ENCODE measurements around the gene BDH2.

BDH2 gene

DNA sequence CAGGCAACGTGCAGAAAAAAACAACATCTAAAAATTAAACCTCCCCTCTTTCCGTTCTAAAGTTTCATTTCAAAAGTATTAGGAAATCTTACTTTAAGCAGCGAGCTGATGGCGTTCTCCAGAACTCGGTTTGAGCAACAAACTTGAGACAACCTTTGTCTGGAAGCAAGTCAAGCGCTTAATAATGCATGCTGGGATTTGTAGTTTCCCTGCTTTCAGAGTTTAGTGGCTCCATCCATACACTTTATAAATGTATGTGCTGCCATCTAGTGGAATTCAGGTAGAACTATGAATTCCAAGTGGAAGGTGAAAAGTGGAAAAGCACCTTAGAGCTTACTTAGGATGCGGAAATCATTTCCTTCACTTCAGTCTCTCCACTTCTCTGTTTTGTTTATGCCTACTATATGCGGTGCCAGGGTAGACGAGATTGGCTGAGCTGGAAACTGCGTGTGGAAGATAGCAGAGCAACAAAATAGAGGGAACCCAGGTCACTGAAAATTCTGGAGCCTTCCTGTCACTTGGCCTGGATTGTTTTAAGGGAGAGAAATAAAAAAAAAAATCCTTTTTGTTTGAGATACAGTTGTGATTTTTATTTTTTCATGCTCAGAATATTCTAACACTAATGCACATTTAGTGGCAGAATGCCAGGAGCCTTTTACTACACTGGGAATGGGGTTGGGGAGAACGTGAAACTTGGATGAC, at the start of gene BDH2:
Gene BDH2 (minus strand): TSS at position 144 of the 702 bp plus-strand sequence. CDS start 3,580 bp downstream, outside the sequence.
- no peaks in the 10 kb centered on the region for H3K36me3 ChIP-seq (ENCODE audit: insufficient read depth, low read length)
- no peaks in the 10 kb centered on the region for H4K20me1 ChIP-seq (ENCODE audit: insufficient read depth, low read length)
- peaks cover 21% of the 10 kb centered on the region for H3K4me1 ChIP-seq (ENCODE audit: insufficient read depth, low read length, severe bottlenecking)
- TF ChIP-seq, protein P1, sequence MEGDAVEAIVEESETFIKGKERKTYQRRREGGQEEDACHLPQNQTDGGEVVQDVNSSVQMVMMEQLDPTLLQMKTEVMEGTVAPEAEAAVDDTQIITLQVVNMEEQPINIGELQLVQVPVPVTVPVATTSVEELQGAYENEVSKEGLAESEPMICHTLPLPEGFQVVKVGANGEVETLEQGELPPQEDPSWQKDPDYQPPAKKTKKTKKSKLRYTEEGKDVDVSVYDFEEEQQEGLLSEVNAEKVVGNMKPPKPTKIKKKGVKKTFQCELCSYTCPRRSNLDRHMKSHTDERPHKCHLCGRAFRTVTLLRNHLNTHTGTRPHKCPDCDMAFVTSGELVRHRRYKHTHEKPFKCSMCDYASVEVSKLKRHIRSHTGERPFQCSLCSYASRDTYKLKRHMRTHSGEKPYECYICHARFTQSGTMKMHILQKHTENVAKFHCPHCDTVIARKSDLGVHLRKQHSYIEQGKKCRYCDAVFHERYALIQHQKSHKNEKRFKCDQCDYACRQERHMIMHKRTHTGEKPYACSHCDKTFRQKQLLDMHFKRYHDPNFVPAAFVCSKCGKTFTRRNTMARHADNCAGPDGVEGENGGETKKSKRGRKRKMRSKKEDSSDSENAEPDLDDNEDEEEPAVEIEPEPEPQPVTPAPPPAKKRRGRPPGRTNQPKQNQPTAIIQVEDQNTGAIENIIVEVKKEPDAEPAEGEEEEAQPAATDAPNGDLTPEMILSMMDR (IDR thresholded peaks at IDR 0.05; ENCODE audit: low read length) = peak; percentile 84
- no peak for TF ChIP-seq EZH2 (IDR thresholded peaks at IDR 0.05; ENCODE audit: borderline replicate concordance, low read length)
- no peaks in the 10 kb centered on the region for H3K27me3 ChIP-seq (ENCODE audit: insufficient read depth, low read length)
- peak within 1 kb of the TSS; percentile 77 for H2AFZ ChIP-seq (ENCODE audit: low read length)
- H3K4me3 ChIP-seq (ENCODE audit: low read depth, low read length, poor library complexity, severe bottlenecking) = peak within 1 kb of the TSS; percentile 65
- no peaks in the 10 kb centered on the region for H3K9me3 ChIP-seq (ENCODE audit: low read length)
- H3K9me2 ChIP-seq (ENCODE audit: low read depth, low read length) = no peaks in the 10 kb centered on the region
- no peaks in the 10 kb centered on the region for H3K79me2 ChIP-seq (ENCODE audit: insufficient read depth, low read length)
- no peaks in the 10 kb centered on the region for H3F3A ChIP-seq (ENCODE audit: insufficient read depth, low read length)
- H3K4me2 ChIP-seq (ENCODE audit: low read length) = peak within 1 kb of the TSS; percentile 79
- H3K27ac ChIP-seq (ENCODE audit: low read depth, low read length, poor library complexity, severe bottlenecking) = no peak within 1 kb of the TSS
- H3K9ac ChIP-seq (ENCODE audit: low read length) = peak within 1 kb of the TSS; percentile 72

DNA sequence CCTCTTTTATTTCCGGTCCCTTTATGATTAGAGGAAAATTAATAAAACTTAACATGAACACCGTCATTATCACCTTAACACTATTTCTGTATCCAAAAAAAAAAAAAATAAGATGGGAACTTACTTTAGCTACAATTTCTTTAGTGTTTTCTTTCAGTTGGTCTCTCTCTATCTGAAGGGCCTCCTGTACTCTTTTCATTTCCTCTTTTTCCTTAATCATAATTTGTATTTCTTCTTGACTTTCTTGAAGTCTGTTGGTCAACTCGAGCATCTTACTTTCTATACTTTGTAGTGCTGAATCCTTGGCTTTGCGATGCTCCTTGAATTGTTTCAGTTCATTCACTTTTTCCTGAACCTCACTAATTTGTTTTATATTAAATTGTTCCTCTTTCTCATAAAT, 45.3 kb upstream of the BDH2 start:
- Histone ChIP-seq H3K27me3 (ENCODE audit: insufficient read depth, low read length) (no peaks in the 10 kb centered on the region), H3K79me2 (ENCODE audit: insufficient read depth, low read length) (no peaks in the 10 kb centered on the region), H3K4me2 (ENCODE audit: low read length) (no peak overlapping the region), H4K20me1 (ENCODE audit: insufficient read depth, low read length) (no peaks in the 10 kb centered on the region), H3K9ac (ENCODE audit: low read length) (no peak overlapping the region), H3F3A (ENCODE audit: insufficient read depth, low read length) (no peaks in the 10 kb centered on the region), H3K36me3 (ENCODE audit: insufficient read depth, low read length) (peaks cover 92% of the 10 kb centered on the region), H3K4me3 (ENCODE audit: low read depth, low read length, poor library complexity, severe bottlenecking) (no peak overlapping the region), H3K9me3 (ENCODE audit: low read length) (no peaks in the 10 kb centered on the region), H2AFZ (ENCODE audit: low read length) (no peak overlapping the region), H3K27ac (ENCODE audit: low read depth, low read length, poor library complexity, severe bottlenecking) (no peak overlapping the region), H3K4me1 (ENCODE audit: insufficient read depth, low read length, severe bottlenecking) (no peaks in the 10 kb centered on the region), H3K9me2 (ENCODE audit: low read depth, low read length) (no peaks in the 10 kb centered on the region)
- TF ChIP-seq, protein P1 (IDR thresholded peaks at IDR 0.05; ENCODE audit: low read length) = no peak
- no peak for TF ChIP-seq EZH2 (IDR thresholded peaks at IDR 0.05; ENCODE audit: borderline replicate concordance, low read length)

DNA sequence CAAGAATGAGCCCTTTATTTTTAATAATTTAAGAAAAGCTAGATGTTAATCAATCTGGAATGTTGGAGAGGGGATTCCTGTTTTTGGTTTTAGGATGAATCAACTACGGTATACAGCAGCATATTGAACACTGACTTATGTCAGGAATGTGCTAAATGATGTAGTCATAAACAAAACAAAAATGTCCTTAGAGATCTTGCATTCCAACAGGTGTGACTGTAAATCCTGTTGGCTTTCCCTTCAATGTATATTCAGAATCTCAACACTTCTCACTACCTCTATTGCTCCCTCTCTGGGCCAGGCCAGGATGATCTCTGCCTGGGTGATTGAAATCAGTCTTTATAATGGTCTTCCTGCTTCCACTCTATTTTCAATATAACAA, 37.8 kb upstream of the BDH2 start:
- H3K4me3 ChIP-seq (ENCODE audit: low read depth, low read length, poor library complexity, severe bottlenecking) = no peak overlapping the region
- no peaks in the 10 kb centered on the region for H3K9me3 ChIP-seq (ENCODE audit: low read length)
- no peaks in the 10 kb centered on the region for H3F3A ChIP-seq (ENCODE audit: insufficient read depth, low read length)
- H3K4me1 ChIP-seq (ENCODE audit: insufficient read depth, low read length, severe bottlenecking) = no peaks in the 10 kb centered on the region
- no peak overlapping the region for H3K9ac ChIP-seq (ENCODE audit: low read length)
- no peak overlapping the region for H2AFZ ChIP-seq (ENCODE audit: low read length)
- H3K79me2 ChIP-seq (ENCODE audit: insufficient read depth, low read length) = no peaks in the 10 kb centered on the region
- H3K27me3 ChIP-seq (ENCODE audit: insufficient read depth, low read length) = no peaks in the 10 kb centered on the region
- TF ChIP-seq EZH2 (IDR thresholded peaks at IDR 0.05; ENCODE audit: borderline replicate concordance, low read length) = no peak
- TF ChIP-seq, protein P1 (IDR thresholded peaks at IDR 0.05; ENCODE audit: low read length) = no peak
- H3K27ac ChIP-seq (ENCODE audit: low read depth, low read length, poor library complexity, severe bottlenecking) = no peak overlapping the region
- no peak overlapping the region for H3K4me2 ChIP-seq (ENCODE audit: low read length)
- H3K9me2 ChIP-seq (ENCODE audit: low read depth, low read length) = no peaks in the 10 kb centered on the region
- no peaks in the 10 kb centered on the region for H4K20me1 ChIP-seq (ENCODE audit: insufficient read depth, low read length)
- peaks cover 82% of the 10 kb centered on the region for H3K36me3 ChIP-seq (ENCODE audit: insufficient read depth, low read length)
